ENCODE data around the gene OTUD5.

DNA sequence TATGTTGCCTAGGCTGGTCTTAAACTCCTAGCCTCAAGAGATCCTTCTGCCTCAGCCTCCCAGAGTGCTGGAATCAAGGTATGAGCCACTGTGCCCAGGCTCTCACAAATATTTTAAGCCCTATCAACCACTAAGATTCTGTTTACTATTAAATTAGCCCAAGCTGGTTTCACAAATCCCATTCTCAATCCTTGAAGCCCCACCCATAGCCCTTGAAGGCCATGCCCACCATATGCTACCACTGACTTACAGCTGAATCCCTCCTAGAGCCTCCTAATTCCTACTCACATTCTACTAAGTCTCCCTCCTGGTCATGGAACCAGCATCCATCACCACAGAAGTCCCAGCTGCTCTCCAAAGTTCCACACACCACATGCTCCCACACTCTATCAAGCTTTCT is 34.9 kb upstream of the OTUD5 start:
- TF ChIP-seq SP1 (IDR thresholded peaks at IDR 0.05) (no peak), SP1 (CRISPR knock-in tag; IDR thresholded peaks at IDR 0.05) (no peak), TBX3 (IDR thresholded peaks at IDR 0.05; ENCODE audit: borderline replicate concordance) (no peak), HNF4G (IDR thresholded peaks at IDR 0.05; ENCODE audit: borderline replicate concordance, low read depth, low read length) (no peak), HNF4G (CRISPR knock-in tag; IDR thresholded peaks at IDR 0.05; ENCODE audit: borderline replicate concordance, low read depth) (no peak), JUND (CRISPR knock-in tag; IDR thresholded peaks at IDR 0.05) (no peak)
- TF ChIP-seq, protein P1, sequence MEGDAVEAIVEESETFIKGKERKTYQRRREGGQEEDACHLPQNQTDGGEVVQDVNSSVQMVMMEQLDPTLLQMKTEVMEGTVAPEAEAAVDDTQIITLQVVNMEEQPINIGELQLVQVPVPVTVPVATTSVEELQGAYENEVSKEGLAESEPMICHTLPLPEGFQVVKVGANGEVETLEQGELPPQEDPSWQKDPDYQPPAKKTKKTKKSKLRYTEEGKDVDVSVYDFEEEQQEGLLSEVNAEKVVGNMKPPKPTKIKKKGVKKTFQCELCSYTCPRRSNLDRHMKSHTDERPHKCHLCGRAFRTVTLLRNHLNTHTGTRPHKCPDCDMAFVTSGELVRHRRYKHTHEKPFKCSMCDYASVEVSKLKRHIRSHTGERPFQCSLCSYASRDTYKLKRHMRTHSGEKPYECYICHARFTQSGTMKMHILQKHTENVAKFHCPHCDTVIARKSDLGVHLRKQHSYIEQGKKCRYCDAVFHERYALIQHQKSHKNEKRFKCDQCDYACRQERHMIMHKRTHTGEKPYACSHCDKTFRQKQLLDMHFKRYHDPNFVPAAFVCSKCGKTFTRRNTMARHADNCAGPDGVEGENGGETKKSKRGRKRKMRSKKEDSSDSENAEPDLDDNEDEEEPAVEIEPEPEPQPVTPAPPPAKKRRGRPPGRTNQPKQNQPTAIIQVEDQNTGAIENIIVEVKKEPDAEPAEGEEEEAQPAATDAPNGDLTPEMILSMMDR (CRISPR knock-in tag; IDR thresholded peaks at IDR 0.05) = no peak
